Measurements from ENCODE around the gene MED27.

- TF ChIP-seq CTCF (IDR thresholded peaks at IDR 0.05) = no peak
- TF ChIP-seq POLR2AphosphoS5 (IDR thresholded peaks at IDR 0.05; ENCODE audit: low read depth, low read length) = no peak
- TF ChIP-seq SIN3A (IDR thresholded peaks at IDR 0.05; ENCODE audit: borderline replicate concordance, insufficient read depth, low read depth, low read length) = no peak
Measured at GRCh38 chr9:132014218-132014805, 65.4 kb downstream of the MED27 start.

Data from Panc1 (cell line).